GM18519 (cell line): ENCODE results near the gene ARHGAP9.

Experiments
- ATAC-seq: cut with Tn5 transposase; IDR thresholded peaks from one replicate; pipeline ENCODE4 v1.9.1; 2021; ENCODE audit warnings: mild to moderate bottlenecking, moderate library complexity; ENCODE audit not compliant: unreplicated experiment, low FRiP score

ARHGAP9 gene

DNA sequence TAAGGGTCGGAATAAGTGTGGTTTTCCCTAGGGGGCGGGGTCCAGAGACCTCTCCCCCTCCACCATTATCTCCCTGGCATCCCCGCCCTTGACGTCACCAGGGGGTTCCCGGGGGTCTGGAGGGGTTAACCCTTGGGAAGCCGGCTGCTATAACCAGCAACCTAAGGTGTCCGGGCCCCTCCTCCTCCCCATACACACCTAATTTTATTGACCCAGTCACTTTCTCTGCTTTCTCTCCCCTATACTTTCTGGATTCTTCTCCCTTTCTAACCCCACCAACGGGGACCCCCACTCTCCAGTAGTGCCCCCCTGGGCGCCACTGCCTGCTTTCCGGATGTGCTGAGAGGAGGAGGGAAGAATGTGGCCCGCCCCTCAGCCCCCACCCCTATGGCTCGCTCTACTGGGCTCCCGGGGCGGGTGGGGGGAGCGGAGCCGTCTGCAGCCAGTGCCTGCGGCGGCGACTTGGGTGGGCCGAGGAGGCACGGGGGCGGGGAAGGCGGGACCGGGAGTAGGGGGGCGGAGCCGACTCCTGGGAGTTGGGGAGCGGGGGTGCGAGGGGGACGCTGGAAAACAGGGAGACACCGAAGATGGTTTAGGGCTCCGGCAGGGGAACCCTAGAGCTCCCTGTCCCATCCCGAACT lies 18.3 kb downstream of the ARHGAP9 start:
- ATAC-seq = no peak

DNA sequence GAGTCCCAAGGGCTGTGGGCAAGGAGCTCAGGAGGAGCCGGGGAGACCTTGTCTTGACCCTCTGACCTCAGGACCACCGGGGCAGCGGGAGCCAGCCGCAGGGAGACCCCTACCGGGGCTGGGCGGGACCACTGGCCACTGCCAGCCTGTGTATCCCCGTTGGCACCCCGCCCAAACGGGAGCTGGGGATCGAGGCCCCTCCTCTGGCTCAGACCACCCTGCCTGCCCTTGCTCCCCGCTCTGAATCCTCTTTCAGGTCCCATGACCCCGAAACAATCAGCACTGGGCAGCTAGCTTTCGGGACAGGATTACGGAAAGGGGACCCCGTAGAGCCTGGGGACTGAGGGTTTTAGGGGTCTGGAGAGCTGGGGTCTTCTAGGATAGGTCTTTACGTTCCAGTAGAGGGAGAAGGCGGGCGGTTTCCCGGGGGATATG lies 18.8 kb downstream of the ARHGAP9 start:
- no peak for ATAC-seq

DNA sequence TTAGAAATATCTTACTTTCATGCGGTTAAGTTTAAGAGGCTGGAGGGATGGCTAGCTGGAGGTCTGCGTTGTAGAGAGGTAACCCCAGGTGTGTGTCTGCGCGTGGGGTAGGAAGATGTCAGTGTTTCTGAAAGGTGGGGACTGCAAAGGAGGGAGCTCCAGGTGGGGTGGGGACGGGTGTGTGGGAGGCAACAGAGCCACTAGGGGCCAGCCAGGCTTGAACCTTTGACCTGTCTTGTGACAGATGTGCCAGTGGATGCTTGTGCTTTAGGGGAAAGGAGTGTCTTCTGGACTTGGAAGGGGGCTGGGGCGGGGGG lies 19.2 kb downstream of the ARHGAP9 start:
- ATAC-seq = no peak

DNA sequence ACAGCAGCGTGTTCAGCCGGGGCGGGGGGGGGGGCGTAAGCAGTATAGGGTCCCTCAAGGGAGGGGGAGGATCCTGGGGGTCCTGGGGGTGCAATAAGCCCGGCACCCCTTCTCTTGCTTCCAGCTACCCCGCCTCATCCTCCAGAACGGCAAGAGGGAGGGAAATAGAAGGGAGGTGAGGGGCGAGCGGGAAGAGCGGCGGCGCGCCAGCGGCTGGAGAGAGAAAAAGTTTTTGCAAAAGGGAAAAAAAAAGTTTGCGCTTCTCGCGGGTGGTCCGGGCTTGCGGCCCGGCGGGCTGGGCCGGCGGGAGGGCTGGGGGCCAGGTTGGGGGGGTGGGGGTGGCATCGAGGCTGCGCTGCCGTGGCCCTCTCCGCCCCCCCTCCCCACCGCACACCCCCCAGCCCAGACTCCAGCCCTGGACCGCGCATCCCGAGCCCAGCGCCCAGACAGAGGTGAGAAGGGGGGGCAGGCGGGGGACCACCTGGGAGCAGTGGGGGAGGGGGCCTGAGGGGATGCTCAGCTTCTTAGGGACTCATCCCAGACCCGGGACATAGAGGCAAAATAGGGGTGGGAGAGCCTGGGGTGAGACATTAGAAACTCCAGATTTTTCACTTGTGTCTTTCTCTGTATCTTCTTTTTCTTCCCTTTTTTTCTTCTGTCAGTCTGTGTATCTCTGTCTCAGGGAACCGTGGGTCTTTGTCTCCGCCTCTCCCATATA lies 19.8 kb downstream of the ARHGAP9 start, which contains the start of gene GLI1:
TSS of gene GLI1 (plus strand) at position 36 of the 718 bp plus-strand sequence. CDS start 3,907 bp downstream, outside the sequence.
- no peak for ATAC-seq

- ATAC-seq = peak; percentile 53
These were observed 20.5 kb downstream of the ARHGAP9 start for GRCh38 chr12:57459055-57459749.

DNA sequence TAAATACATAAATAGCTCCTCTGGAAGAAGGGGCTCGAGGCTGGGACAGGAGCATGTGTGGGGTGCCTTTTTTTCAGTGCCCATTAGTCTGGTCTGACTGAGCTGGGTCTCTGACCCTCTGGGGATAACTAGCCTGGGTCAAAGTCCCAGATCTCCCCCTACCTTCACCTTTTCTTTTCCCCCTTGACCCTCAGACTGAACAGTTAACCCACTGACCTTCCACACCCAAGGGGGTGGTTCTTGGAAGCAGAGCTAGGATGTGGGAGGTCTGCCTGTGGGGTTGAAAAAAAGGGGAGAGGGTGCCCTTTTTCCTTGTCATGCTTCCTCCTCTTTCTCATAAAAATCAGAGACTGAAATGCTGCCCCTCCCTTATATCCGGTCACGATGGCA lies 21.0 kb downstream of the ARHGAP9 start:
- ATAC-seq = no peak

DNA sequence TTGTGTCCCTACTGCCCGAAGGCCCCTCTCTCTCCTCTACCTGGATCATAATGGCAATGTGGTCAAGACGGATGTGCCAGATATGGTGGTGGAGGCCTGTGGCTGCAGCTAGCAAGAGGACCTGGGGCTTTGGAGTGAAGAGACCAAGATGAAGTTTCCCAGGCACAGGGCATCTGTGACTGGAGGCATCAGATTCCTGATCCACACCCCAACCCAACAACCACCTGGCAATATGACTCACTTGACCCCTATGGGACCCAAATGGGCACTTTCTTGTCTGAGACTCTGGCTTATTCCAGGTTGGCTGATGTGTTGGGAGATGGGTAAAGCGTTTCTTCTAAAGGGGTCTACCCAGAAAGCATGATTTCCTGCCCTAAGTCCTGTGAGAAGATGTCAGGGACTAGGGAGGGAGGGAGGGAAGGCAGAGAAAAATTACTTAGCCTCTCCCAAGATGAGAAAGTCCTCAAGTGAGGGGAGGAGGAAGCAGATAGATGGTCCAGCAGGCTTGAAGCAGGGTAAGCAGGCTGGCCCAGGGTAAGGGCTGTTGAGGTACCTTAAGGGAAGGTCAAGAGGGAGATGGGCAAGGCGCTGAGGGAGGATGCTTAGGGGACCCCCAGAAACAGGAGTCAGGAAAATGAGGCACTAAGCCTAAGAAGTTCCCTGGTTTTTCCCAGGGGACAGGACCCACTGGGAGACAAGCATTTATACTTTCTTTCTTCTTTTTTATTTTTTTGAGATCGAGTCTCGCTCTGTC lies 22.8 kb downstream of the ARHGAP9 start:
- ATAC-seq = no peak

- ATAC-seq = no peak
These were observed 23.4 kb downstream of the ARHGAP9 start for GRCh38 chr12:57456145-57456700.

DNA sequence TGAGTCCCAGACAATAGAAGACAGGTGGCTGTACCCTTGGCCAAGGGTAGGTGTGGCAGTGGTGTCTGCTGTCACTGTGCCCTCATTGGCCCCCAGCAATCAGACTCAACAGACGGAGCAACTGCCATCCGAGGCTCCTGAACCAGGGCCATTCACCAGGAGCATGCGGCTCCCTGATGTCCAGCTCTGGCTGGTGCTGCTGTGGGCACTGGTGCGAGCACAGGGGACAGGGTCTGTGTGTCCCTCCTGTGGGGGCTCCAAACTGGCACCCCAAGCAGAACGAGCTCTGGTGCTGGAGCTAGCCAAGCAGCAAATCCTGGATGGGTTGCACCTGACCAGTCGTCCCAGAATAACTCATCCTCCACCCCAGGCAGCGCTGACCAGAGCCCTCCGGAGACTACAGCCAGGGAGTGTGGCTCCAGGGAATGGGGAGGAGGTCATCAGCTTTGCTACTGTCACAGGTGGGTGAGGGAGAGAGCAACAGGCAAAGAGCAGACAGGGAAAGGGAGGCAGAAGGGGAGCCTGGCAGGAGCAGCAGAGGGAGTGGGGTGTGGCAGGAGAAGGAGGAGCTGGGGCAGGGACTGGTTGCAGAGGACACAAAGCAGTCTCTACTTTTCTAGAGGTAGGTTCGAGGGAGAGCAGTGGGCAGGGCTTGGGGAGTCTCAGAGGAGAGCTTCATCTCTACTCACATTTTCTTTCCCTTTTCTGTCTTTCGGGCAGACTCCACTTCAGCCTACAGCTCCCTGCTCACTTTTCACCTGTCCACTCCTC lies 24.1 kb downstream of the ARHGAP9 start:
- no peak for ATAC-seq

- ATAC-seq = no peak
These were observed 24.9 kb downstream of the ARHGAP9 start, which contains the start of gene INHBE for GRCh38 chr12:57454566-57455373. INHBE (plus strand) TSS chr12:57455307; CDS start chr12:57455537, 230 bp downstream.

- no peak for ATAC-seq
These were observed 25.5 kb downstream of the ARHGAP9 start for GRCh38 chr12:57454213-57454565.

GRCh38 chr12:57452937-57453509 lies 26.6 kb downstream of the ARHGAP9 start:
- no peak for ATAC-seq

DNA sequence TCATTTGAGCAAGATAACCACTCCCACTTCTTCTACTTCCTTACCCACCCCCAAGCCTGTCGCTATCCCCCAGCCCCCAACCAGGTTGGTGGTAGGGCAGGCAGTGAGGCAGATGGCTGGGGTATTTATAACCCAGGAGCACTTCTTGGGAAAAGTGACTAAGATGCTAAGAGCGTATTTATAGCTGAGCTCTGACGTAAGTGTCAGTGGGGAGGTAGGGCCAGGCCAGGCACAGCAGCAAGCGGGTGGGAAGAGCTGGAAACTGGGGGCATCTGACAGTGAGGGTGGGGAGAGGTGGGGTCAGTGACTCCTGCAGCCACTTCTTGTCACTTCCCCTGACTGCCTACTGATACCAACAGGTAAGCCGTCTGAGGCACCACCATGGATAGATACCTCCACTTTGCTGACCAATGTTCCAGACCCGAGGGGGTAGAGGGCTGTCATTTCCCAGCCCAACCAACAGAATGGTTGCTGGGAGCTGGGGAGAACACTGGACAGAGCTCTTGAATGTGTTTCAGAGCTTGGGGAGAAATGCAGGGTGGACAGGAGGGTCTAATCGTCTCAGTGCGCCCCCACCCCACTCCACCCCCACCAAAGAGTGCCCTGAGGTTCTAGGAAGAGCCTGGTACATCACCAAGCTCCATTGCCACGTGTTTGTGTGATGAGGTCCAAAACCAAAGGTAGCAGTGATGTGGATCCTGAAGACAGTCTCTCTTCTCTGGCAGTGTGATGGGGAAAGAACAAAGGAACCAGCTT lies 27.3 kb downstream of the ARHGAP9 start:
- no peak for ATAC-seq

DNA sequence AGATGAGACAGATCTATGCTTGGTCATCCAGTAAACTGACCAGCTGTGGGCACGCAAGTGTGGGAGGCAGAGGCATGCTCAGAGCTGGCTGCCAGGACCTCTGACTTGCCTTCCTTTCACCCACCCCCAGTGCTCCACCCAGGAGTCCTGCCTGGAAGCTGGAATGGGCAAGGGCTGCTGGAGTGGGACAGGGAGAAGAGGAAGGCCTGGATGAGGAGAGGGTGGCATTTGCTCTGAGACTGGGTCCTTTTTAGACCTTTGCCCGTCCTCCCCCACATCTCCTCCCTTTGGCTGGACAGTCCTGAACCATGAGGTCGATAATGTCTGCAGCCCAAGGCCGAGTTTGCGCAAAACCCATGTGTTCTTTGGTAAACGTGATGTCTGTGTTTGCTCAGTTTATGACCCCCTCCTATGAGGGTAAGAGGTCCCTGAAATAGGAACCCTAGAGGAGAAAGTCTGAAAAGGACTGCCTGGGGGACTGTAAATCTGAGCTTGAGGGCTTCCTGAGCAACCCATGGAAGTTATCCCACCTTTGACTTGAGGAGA lies 28.4 kb downstream of the ARHGAP9 start:
- ATAC-seq = no peak

- ATAC-seq = no peak
These were observed 29.6 kb downstream of the ARHGAP9 start for GRCh38 chr12:57450057-57450456.

DNA sequence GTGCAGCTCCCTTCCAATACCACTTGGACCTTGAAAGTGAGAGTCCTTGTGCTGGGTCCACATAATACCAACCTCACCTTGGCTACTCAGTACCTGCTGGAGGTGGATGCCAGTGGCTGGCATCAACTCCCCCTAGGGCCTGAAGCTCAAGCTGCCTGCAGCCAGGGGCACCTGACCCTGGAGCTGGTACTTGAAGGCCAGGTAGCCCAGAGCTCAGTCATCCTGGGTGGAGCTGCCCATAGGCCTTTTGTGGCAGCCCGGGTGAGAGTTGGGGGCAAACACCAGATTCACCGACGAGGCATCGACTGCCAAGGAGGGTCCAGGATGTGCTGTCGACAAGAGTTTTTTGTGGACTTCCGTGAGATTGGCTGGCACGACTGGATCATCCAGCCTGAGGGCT lies 30.3 kb downstream of the ARHGAP9 start:
- ATAC-seq = no peak

DNA sequence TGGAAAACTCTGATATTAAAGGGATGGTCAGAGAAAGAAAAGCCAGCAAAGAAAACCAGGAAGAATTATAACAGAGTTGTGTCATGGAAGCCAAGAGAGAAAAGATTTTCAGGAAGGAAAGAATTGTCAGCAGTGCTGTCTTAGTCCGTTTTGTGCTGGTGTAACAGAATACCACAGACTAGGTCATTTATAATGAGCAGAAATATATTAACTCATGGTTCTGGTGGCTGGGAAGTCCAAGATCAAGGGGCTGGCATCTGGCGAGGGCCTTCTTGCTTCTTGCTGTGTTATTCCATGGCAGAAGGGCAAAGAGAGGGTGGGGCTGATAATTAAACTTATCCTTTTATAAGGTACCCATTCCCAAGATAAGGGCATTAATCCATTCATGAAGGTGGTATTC lies 31.0 kb downstream of the ARHGAP9 start:
- no peak for ATAC-seq
